HFF-Myc (cell line): ENCODE data around the gene SPATA17.

Experiments
- DNase-seq: peaks from one replicate; pipeline ENCODE4 v3.0.0-alpha.2; 2011; ENCODE audit warnings: low read depth; ENCODE audit errors: extremely low read depth
- H3K4me3 ChIP-seq: replicated peaks from 2 replicates; pipeline ENCODE4 v1.5.1; 2011; ENCODE audit warnings: low read depth, mild to moderate bottlenecking, control low read depth, low read length
- CTCF ChIP-seq: IDR thresholded peaks from 2 replicates; pipeline ENCODE4 v1.5.1; 2012; ENCODE audit warnings: mild to moderate bottlenecking, low read depth, low read length, control low read depth; ENCODE audit errors: missing control alignments

The SPATA17 gene

GRCh38 chr1:217605390-217605789, 25.8 kb upstream of the SPATA17 start:
- DNase-seq = no peak
- no peak for TF ChIP-seq CTCF
- no peak overlapping the region for H3K4me3 ChIP-seq

GRCh38 chr1:217614200-217614712, 16.9 kb upstream of the SPATA17 start:
- no peak overlapping the region for H3K4me3 ChIP-seq
- DNase-seq = no peak
- no peak for TF ChIP-seq CTCF

GRCh38 chr1:217617126-217617525, 14.0 kb upstream of the SPATA17 start:
- no peak for TF ChIP-seq CTCF
- H3K4me3 ChIP-seq = no peak overlapping the region
- no peak for DNase-seq

- DNase-seq = no peak
- H3K4me3 ChIP-seq = no peak overlapping the region
- TF ChIP-seq CTCF = no peak
Measured at GRCh38 chr1:217620814-217621213, 10.3 kb upstream of the SPATA17 start.

- no peak for DNase-seq
- no peak for TF ChIP-seq CTCF
- no peak overlapping the region for H3K4me3 ChIP-seq
Measured at GRCh38 chr1:217622042-217622441, 9.1 kb upstream of the SPATA17 start.

GRCh38 chr1:217626321-217626720, 4.8 kb upstream of the SPATA17 start:
- TF ChIP-seq CTCF = no peak
- DNase-seq = no peak
- no peak overlapping the region for H3K4me3 ChIP-seq

- no peak for TF ChIP-seq CTCF
- DNase-seq = no peak
- H3K4me3 ChIP-seq = no peak overlapping the region
Measured at GRCh38 chr1:217627431-217627830, 3.7 kb upstream of the SPATA17 start.
